Measurements from ENCODE around the gene NAV1.
"Not testable (repeated sequence)": the region's sequence is repeated elsewhere in the genome, so short reads cannot be mapped to it uniquely, and the experiment has no call there.

The NAV1 gene

DNA sequence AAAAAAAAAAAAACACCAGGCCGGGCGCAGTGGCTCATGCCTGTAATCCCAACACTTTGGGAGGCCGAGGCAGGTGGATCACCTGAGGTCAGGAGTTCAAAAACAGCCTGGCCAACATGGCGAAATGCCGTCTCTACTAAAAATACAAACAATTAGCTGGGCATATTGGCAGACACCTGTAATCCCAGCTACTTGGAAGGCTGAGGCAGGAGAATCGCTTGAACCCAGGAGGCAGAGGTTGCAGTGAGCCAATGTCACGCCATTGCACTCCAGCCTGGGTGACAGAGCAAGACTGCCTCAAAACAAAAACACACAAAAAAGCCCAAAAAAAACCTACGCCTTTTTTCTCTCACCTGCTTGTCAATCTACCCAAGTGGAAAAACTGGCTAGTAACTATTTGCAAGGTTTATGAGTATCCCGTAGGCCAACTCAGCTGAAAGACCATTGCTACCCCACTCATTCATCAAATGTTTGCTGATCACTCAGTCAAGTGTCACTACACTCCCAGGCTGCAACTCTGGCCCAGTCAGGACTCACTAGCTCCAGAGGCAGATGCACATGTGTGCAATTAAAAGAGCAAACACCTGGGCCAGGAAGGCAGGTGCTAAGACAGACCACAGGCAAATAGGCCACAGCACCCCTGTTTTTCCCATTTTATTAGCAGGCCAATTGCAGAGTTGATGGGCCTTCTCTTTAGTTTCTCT is 34.0 kb upstream of the NAV1 start:
- DNase-seq (ENCODE audit: low spot score) = no peak

GRCh38 chr1:201505503-201505890 is 33.4 kb upstream of the NAV1 start:
- no peak for DNase-seq (ENCODE audit: low spot score)

- DNase-seq (ENCODE audit: low spot score) = no peak
Observed at GRCh38 chr1:201506092-201506491, 32.8 kb upstream of the NAV1 start.

- DNase-seq (ENCODE audit: low spot score) = peak; percentile 80
Observed at GRCh38 chr1:201506557-201507359, 32.2 kb upstream of the NAV1 start, which contains the start of gene CSRP1. Gene CSRP1 (minus strand): TSS chr1:201507123. CDS start chr1:201496303, 10,820 bp downstream.

GRCh38 chr1:201507360-201507675 is 31.6 kb upstream of the NAV1 start:
- DNase-seq (ENCODE audit: low spot score) = no peak

- DNase-seq (ENCODE audit: low spot score) = no peak
Observed at GRCh38 chr1:201508809-201509208, 30.1 kb upstream of the NAV1 start.

DNA sequence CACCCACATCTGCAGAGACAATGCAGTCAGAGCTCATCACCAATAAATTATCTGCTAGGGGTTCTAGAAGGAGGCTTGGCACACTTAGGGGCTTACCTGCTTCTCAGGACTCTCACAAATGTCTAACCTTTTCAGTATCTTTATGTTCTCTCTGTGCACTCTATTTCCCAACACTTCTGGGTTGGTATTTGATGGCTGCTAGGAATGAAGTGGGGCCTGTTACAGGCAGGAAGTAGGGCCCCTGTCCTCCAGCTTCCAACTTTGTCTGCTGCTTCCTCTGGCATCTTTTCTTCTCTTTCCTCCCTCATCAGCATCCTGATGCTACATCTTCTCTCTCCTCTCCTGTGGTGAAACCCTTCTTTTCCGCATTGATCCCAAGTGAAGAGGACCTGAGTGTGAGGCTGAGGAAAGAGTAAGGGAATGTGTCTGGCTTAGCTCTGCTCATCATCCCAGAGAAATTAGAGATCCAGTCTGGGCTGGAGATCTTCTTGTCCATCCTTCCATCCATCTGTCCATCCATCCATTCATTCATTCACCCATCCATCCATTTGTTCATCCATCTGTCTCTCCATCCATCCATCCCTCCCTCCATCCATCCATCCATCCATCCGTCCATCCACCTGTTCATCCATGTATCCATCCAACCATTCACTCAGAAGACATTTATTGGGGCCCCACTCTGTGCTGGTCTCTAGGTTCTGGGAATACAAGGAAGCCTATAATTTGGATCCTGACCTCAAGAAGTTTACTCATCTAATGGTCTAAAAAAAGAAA is 29.1 kb upstream of the NAV1 start:
- no peak for DNase-seq (ENCODE audit: low spot score)

DNA sequence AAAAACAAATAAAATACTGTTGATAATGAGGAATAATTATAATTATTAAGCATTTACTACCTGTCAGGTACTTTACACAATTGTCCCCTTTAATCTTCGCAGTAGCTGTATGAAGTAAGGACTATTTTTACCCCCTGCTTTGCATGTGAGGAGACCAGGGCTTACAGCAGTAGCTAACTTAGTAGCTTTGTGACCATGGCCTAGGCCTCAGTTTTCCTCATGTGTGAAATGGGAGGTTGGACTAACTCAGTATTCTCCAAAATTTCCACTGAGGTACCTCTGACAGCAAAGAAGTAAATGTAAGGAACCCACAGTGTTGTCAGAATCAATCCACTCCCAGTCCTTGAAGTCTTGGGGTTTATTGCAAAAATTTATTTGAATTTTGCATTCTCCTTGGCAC is 28.2 kb upstream of the NAV1 start:
- no peak for DNase-seq (ENCODE audit: low spot score)

DNA sequence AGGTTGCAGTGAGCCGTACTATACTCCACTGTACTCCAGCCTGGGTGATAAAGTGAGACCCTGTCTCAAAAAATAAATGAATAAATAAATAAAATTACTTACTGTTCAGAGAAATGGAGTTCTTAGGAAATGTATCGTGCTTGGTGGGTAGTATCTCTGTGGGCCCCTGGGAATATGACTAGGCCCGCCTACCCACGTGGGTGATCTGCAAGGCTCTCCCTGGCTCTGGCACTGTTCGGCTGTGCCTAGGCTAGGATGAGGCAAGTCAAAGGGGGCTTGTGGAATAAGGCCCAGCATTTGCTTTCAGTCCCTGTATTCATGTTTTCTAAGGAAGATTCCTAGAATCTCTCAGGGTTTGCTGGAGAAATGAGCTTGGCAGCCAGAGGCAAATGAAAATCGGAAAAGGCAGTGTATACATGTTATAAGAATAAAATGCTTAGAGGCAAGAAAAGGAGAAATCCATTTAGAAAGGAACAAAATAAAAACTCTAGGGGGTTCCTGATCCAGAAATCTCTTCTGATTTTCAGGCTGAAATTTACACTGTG is 27.5 kb upstream of the NAV1 start:
- no peak for DNase-seq (ENCODE audit: low spot score)

DNA sequence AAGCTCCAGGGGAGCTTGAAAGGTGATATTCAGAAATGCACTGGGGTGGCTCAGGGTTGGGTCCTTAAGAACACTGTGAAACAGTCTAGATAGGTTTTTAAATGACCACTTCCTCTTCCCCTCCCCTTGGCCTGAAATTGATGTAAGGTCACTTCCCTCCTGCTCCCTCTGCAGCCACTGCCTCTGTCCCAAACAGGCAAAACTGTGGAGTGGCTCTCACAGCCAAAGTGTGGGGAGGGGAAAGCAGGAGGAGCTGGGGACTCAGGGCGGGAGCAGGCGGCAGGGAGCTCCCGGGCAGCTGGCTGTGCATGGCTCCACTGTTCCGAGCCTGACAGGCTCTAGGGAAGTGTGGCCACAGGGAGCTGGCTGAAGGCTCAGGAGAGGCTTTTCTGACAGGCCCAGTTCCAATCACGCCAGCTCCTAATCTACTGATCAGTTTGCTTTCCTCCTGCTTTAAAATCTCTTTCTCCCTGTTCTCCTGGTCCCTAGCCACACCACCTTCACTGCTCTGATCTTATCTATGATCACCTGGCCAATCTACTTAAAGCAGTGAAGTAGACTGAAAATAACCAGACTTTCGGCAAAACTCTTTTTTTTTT is 26.9 kb upstream of the NAV1 start:
- no peak for DNase-seq (ENCODE audit: low spot score)

DNA sequence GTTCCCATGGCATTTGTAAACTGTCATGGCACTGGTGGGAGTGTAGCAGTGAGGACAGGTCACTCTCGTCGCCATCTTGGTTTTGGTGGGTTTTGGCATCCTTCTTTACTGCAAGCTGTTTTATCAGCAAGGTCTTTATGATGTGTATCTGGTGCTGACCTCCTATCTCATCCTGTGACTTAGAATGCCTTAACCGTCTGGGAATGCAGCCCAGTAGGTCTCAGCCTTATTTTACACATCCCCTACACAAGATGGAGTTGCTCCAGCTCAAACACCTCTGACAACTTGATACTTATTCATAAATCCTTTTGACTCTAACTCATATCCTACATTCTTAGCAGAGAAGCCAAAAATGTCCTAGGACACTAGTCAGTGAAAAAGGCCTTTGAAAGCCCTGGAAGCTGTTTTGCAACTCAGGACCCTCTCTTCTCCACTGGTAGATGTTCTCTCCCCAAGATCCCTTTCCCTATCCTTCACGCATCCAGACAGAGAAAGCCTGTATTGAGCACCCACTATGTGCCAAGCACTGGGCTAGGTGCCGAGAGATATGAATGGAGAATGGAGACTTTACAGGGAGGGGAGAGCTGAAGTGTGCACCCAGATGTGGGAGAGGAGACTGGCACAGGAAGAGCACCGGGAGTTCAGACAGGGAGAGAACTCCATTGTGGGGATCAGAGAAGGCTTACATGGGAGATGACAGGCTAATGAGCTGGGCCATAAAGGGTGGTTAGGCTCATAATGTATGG is 25.3 kb upstream of the NAV1 start:
- DNase-seq (ENCODE audit: low spot score) = no peak

- no peak for DNase-seq (ENCODE audit: low spot score)
Observed at GRCh38 chr1:201514466-201514865, 24.5 kb upstream of the NAV1 start.

DNA sequence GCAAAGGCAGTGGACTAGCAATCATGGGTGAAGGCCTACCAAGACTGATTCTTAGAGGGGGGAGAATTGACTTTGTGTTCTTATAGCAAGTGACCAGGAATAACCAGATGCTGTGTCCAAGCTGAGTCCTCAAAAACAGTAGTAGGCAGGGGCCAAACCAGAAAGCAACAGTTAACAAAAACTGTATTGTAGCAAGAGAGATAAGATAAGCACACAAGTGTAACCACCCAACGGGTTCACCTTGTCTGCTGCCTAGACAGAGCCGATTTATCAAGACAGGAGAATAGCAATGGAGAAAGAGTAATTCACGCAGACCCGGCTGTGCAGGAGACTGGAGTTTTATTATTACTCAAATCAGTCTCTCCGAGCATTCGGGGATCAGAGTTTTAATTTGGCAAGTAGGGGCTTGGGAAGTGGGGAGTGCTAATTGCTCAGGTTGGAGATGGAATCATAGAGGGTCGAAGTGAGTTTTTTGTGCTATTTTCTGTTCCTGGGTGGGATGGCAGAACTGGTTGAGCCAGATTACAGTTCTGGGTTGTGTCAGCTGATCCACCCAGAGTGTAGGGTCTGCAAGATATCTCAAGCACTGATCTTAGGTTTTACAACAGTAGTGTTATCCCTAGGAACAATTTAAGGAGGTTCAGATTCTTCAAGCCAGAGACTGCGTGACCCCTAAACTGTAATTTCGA is 23.7 kb upstream of the NAV1 start:
- DNase-seq (ENCODE audit: low spot score) = no peak

DNA sequence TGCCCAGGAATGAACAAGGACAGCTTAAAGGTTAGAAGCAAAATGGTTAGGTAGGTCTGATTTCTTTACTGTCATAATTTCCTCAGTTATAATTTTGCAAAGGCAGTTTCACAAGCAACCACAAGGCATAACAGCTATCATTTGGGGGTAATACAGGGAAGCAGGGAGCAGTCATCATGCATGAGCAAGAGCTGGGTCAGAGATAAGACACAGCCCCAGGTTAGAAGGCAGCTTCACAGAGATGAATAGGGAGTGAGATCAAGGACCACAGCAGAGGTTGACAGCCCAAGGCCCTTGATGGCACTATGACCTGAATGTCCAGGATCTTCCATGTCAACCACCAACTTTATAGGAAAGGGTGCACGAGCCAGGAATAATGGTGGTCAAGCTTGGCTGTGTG is 23.0 kb upstream of the NAV1 start:
- DNase-seq (ENCODE audit: low spot score) = no peak

DNA sequence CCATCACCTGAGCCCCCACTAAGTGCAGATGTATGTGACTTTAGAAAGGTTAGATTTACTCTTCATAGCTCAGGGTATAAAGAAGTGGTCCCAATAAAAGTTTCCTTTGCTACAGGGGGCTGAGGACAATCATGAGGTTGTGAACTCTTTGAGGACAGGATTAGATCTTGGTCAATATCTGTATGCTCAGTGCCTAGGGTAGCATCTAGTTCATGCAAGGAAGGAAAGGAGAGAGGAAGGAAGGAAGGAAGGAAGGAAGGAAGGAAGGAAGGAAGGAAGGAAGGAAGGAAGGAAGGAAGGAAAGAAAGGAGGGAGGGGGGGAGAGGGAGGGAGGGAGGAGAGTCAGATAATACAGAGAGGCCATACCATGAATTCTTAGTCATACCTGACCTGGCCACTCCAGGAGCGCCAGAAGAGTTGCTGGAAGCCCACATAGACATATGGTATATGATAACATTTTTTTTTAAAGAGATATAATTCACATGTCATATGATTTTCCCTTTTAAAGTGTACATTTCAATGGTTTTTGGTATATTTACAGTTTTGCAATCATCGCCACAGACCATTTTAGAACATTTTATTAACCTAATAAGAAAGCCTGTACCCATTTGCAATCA is 22.3 kb upstream of the NAV1 start:
- no peak for DNase-seq (ENCODE audit: low spot score)

- no peak for DNase-seq (ENCODE audit: low spot score)
Observed at GRCh38 chr1:201517631-201518030, 21.3 kb upstream of the NAV1 start.

DNA sequence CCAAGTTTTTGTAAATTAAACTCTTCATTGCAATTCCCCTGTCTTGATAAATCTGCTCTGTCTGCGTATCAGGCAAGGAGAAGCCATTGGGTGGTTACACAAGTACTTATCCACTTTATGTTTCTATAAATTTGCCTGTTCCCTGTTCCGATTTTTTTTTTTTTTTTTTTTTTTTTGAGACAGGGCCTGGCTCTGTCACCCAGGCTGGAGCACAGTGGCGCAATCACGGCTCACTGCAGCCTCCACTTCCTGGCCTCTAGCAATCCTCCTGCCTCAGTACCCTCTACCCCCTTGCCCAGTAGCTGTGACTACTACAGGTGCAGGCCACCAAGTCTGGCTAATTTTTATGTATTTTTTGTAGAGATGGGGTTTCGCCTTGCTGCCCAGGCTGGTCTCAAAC is 20.9 kb upstream of the NAV1 start:
- DNase-seq (ENCODE audit: low spot score) = no peak

DNA sequence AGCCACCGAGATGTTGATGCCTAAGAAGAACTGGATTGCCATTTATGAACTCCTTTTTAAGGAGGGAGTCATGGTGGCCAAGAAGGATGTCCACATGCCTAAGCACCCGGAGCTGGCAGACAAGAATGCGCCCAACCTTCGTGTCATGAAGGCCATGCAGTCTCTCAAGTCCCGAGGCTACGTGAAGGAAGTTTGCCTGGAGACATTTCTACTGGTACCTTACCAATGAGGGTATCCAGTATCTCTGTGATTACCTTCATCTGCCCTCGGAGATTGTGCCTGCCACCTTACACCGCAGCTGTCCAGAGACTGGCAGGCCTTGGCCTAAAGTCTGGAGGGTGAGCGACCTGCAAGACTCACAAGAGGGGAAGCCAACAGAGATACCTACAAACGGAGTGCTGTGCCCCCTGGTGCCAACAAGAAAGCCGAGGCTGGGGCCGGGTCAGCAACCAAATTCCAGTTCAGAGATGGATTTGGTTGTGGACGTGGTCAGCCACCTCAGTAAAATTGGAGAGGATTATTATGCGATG is 18.8 kb upstream of the NAV1 start:
- DNase-seq (ENCODE audit: low spot score) = not testable (repeated sequence)

GRCh38 chr1:201525193-201525778 is 13.6 kb upstream of the NAV1 start:
- DNase-seq (ENCODE audit: low spot score) = no peak

GRCh38 chr1:201527879-201528278 is 11.0 kb upstream of the NAV1 start:
- DNase-seq (ENCODE audit: low spot score) = no peak

Measured in CD4-positive, alpha-beta T cell treated with Interleukin-15 for 4 hours (primary cell).